Measurements from ENCODE around the gene KLHL4.

DNA sequence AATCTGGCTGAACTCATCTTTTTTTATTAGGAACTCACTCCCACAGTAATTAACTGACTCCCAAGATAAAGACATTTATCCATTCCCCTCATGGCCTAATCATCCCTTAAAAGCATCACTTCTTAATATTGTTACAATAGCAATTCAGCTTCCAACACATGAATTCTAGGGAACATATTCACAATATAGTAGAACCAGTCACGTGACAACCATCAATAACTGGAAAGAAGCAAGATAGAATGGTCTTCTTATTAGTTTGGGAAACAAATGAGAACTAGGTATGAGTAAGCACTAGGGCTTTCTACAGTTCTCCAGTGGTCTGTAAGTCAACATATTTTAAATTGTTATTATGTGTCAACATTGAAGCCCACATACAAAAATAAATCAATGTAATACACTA lies 170.1 kb downstream of the KLHL4 start:
- no peak for TF ChIP-seq EZH2phosphoT487 (IDR thresholded peaks at IDR 0.05; ENCODE audit: borderline replicate concordance, low read length)
- no peak for TF ChIP-seq EZH2 (IDR thresholded peaks at IDR 0.05; ENCODE audit: low read length, unreplicated experiment)
- TF ChIP-seq, protein P1, sequence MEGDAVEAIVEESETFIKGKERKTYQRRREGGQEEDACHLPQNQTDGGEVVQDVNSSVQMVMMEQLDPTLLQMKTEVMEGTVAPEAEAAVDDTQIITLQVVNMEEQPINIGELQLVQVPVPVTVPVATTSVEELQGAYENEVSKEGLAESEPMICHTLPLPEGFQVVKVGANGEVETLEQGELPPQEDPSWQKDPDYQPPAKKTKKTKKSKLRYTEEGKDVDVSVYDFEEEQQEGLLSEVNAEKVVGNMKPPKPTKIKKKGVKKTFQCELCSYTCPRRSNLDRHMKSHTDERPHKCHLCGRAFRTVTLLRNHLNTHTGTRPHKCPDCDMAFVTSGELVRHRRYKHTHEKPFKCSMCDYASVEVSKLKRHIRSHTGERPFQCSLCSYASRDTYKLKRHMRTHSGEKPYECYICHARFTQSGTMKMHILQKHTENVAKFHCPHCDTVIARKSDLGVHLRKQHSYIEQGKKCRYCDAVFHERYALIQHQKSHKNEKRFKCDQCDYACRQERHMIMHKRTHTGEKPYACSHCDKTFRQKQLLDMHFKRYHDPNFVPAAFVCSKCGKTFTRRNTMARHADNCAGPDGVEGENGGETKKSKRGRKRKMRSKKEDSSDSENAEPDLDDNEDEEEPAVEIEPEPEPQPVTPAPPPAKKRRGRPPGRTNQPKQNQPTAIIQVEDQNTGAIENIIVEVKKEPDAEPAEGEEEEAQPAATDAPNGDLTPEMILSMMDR (conservative IDR thresholded peaks at IDR 0.05; ENCODE audit: low read depth, low read length): no peak
